ENCODE data around the gene MAP3K9.

GRCh38 chr14:70692210-70692609, 117.1 kb downstream of the MAP3K9 start:
- TF ChIP-seq CTCF (IDR thresholded peaks at IDR 0.05; ENCODE audit: insufficient read depth, low read depth, low read length) = no peak
- no peak for TF ChIP-seq EZH2 (IDR thresholded peaks at IDR 0.05; ENCODE audit: insufficient read depth, low read length)
